HUDEP-2 (cell line): Measurements from ENCODE around the gene PVR.
A peak's percentile ranks its signal among the peaks of the same experiment; 100 is the strongest.

ENCODE experiments used
- DNase-seq, 76 experiments: peaks; one replicate each; lab custom pipeline; 2025; ENCODE audit not compliant: unreplicated experiment in 76 of 76; lab: John Stamatoyannopoulos, UW

Gene PVR

GRCh38 chr19:44642377-44642776 lies 1.3 kb upstream of the PVR start:
- DNase-seq = peak in 6 of 76 experiments; percentile 14 to 53 (median 25)

- peak in 42 of 76 experiments; percentile 12 to 69 (median 39) for DNase-seq
Measured at GRCh38 chr19:44644402-44645016, 799 bp downstream of the PVR start.

DNA sequence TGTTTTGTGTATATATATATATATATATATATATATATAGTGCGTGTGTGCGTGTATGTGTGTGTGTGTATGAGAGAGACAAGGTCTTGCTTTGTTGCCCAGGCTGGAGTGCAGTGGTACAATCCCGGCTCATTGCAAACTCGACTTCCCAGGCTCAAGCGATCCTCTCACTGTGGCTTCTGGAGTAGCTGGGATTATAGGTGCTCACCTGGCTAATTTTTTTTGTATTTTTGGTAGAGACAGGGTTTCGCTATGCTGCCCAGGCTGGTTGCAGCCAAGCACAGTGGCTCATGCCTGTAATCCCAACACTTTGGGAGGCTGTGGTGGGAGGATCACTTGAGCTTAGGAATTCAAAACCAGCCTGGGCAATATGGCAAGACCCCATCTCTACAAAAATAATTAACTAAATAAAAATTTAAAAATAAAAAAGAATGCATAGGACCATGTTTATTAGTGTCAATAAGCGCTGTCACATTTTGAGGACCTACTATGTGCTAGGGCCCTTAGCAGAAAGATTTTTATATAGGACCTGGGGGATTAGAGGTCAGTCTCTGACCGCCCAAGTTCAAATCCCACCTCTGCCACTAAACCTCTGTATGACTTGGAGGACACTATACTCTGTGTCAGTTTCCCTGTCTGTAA lies 1.8 kb downstream of the PVR start:
- peak in 2 of 76 experiments; percentile 7 to 8 for DNase-seq

- DNase-seq = no peak
Measured at GRCh38 chr19:44646049-44646416, 2.3 kb downstream of the PVR start.

DNA sequence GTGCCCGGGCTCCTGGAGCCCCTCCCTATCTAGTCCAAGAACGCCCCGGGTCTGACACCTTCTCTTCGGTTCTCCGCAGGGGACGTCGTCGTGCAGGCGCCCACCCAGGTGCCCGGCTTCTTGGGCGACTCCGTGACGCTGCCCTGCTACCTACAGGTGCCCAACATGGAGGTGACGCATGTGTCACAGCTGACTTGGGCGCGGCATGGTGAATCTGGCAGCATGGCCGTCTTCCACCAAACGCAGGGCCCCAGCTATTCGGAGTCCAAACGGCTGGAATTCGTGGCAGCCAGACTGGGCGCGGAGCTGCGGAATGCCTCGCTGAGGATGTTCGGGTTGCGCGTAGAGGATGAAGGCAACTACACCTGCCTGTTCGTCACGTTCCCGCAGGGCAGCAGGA lies 3.4 kb downstream of the PVR start:
- no peak for DNase-seq

- DNase-seq = no peak
Measured at GRCh38 chr19:44648631-44649251, 5.0 kb downstream of the PVR start.

DNA sequence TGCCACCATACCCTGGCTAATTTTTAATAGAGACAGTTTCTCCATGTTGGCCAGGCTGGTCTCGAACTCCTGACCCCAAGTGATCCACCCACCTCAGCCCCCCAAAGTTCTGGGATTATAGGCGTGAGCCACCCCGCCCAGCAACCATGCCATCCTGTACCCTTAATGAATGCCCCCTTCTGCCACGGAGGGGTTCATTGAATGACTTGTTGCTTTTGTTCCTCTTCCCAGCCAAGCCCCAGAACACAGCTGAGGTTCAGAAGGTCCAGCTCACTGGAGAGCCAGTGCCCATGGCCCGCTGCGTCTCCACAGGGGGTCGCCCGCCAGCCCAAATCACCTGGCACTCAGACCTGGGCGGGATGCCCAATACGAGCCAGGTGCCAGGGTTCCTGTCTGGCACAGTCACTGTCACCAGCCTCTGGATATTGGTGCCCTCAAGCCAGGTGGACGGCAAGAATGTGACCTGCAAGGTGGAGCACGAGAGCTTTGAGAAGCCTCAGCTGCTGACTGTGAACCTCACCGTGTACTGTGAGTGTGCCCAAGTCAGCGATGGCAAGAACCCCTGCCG lies 6.0 kb downstream of the PVR start:
- no peak for DNase-seq

GRCh38 chr19:44653343-44653742 lies 9.6 kb downstream of the PVR start:
- no peak for DNase-seq

GRCh38 chr19:44653977-44654774 lies 10.5 kb downstream of the PVR start:
- DNase-seq = peak in 23 of 76 experiments; percentile 9 to 61 (median 29)

DNA sequence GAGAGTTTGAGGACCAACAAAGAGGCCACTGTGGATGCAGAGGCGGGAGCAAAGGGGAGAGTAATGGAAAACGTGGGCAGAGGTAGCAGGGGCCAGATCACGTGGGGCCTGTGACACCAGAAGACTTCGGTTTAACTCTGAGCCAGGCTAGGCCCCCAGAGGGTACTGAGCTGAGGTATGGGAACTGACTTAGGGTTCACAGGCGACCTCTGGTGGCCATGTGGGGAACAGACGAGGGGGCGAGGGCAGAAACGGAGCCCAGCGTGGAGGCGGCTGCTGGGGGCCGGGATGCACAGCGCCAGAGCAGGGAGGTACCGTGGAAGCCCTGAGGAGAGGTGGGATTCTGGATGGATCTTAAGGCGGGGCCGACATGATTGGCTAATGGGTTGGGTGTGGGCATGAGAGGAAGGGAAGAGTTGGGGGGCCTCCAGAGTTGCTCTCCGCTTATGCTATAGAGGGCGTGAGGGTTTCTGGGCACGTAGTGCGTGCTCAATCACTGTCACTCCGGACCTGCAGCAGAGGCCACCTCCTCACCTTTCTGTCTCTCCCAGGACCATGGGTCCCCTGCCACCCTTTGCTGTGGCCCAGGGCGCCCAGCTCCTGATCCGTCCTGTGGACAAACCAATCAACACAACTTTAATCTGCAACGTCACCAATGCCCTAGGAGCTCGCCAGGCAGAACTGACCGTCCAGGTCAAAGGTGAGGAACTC lies 13.7 kb downstream of the PVR start:
- DNase-seq = peak in 57 of 76 experiments; percentile 11 to 80 (median 50)

GRCh38 chr19:44658069-44658733 lies 14.5 kb downstream of the PVR start:
- DNase-seq = no peak

GRCh38 chr19:44660081-44660480 lies 16.4 kb downstream of the PVR start:
- DNase-seq = no peak

DNA sequence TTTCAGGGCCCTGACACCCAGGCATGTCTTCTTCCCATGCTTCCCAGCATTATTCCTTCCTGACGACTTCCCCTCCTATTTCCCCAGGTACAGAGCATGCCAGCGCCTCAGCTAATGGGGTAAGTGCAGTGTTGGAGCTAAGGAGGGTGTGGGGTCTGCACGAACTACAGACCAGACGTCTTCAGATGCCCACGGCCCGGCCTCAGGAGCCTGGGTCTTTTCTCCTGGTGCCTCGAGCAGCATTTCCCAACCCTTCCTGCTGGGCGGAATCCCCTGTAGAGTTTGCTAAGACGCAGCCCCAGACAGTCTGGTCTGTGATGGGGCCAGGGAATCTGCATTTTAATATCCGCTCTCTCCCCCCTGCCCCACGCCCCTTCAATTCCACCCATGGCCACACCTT lies 17.5 kb downstream of the PVR start:
- no peak for DNase-seq

DNA sequence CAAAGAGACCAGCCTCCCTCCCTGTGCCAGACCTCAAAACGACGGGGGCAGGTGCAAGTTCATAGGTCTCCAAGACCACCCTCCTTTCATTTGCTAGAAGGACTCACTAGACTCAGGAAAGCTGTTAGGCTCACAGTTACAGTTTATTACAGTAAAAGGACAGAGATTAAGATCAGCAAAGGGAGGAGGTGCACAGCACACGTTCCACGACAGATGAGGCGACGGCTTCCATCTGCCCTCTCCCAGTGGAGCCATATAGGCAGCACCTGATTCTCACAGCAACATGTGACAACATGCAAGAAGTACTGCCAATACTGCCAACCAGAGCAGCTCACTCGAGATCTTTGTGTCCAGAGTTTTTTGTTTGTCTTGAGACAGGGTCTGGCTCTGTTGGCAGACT lies 18.2 kb downstream of the PVR start:
- no peak for DNase-seq

DNA sequence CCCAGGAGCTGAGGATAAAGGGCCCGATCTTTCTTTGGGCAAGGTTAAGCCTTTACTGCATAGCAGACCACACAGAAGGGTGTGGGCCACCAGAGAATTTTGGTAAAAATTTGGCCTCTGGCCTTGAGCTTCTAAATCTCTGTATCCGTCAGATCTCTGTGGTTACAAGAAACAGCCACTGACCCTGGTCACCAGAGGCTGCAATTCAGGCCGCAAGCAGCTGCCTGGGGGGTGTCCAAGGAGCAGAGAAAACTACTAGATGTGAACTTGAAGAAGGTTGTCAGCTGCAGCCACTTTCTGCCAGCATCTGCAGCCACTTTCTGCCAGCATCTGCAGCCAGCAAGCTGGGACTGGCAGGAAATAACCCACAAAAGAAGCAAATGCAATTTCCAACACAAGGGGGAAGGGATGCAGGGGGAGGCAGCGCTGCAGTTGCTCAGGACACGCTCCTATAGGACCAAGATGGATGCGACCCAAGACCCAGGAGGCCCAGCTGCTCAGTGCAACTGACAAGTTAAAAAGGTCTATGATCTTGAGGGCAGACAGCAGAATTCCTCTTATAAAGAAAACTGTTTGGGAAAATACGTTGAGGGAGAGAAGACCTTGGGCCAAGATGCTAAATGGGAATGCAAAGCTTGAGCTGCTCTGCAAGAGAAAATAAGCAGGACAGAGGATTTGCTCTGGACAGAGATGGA lies 19.1 kb downstream of the PVR start:
- DNase-seq = no peak

DNA sequence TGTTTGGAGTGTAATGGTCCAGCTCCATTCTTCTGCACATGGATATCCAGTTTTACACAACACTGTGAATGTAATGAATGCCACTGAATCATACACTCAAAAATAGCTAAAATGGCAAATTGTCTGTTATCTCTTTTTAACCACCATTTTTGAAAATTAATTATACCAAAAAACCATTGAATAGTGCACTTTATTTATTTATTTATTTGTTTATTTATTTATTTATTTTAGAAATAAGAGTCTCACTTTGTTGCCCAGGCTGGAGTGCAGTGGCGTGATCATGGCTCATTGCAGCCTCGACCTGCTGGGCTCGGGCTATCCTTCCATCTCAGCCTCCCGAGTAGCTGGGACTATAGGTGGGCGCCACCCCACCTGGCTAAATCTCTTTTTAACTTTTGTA lies 20.3 kb downstream of the PVR start:
- DNase-seq = no peak

DNA sequence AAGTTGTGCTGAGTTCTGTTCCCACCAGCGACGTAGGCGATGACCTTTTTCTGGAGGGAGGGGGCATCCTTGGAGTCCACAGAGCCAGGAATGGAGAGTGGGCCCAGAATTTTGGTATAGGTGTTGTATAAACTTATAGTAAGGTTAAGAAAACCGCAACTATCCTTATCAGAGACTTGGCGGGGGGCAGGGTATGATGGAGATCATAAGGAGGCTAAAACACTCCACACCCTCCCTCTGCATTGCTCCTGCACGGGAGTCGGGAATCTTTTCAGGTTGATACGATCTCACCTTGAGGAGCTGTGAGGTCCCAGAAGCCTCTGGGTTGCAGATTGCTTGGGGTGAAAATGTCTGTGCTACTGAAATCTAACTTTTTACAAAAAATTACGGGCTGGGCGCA lies 21.3 kb downstream of the PVR start:
- DNase-seq = no peak

- DNase-seq = peak in 3 of 76 experiments; percentile 10 to 16 (median 16)
Measured at GRCh38 chr19:44666852-44667556, 23.3 kb downstream of the PVR start.
